OCI-LY7 (cell line): ENCODE results near the gene RAB10. TPM values are rescaled to one million over a fixed set of nuclear protein-coding genes. Genes with fewer than 3 reads are reported as not detected.

Source experiments
- BruUV-seq: library from RNA; stranded (reverse); fragments of 400-500 nt; replicated peaks from 2 replicates; lab custom pipeline; 2021; lab: Mats Ljungman, UMichigan
- CTCF ChIA-PET: fragments of 300-600 bp; sonication (Branson Sonifier 250); formaldehyde crosslinking; loops from one replicate; lab custom pipeline; 2022; ENCODE audit warnings: antibody characterized with exemption; ENCODE audit not compliant: unreplicated experiment; lab: Charles Lee
- POLR2A ChIA-PET: fragments of 300-600 bp; sonication (Branson Sonifier 250); formaldehyde crosslinking; loops from one replicate; lab custom pipeline; 2022; ENCODE audit warnings: antibody characterized with exemption; lab: Charles Lee
- DNase-seq: peaks from one replicate; pipeline ENCODE4 v3.0.0-alpha.2; 2015; ENCODE audit warnings: low spot score
- H2AFZ ChIP-seq: fragments of 200-600 bp; sonication (generic), shearing (Covaris generic); 2 replicates; pipeline ENCODE4 v1.6.1; 2014; ENCODE audit warnings: mild to moderate bottlenecking, antibody characterized with exemption, low read length, moderate library complexity
- H3K27ac ChIP-seq: fragments of 200-600 bp; sonication (generic); 2 replicates; pipeline ENCODE4 v1.5.1; 2014; ENCODE audit warnings: mixed run types, low read depth, mild to moderate bottlenecking, moderate library complexity, low read length, inconsistent platforms; ENCODE audit not compliant: poor library complexity, severe bottlenecking
- H3K36me3 ChIP-seq: fragments of 200-600 bp; sonication (generic); 2 replicates; pipeline ENCODE4 v1.6.1; 2014; ENCODE audit warnings: mild to moderate bottlenecking, antibody characterized with exemption, low read length, moderate library complexity, mixed read lengths; ENCODE audit not compliant: insufficient read depth
- H3K4me1 ChIP-seq: fragments of 200-600 bp; sonication (generic); 2 replicates; pipeline ENCODE4 v1.5.1; 2014; ENCODE audit warnings: mild to moderate bottlenecking, low read length; ENCODE audit not compliant: insufficient read depth, poor library complexity, severe bottlenecking
- H3K4me2 ChIP-seq: fragments of 200-600 bp; sonication (generic); 2 replicates; pipeline ENCODE4 v1.6.1; 2014; ENCODE audit warnings: mild to moderate bottlenecking, low read length
- H3K4me3 ChIP-seq: fragments of 200-600 bp; sonication (generic); 2 replicates; pipeline ENCODE4 v1.5.1; 2014; ENCODE audit warnings: mild to moderate bottlenecking, low read depth, low read length; ENCODE audit not compliant: poor library complexity, severe bottlenecking
- H3K79me2 ChIP-seq: fragments of 200-600 bp; sonication (generic); 2 replicates; pipeline ENCODE4 v1.6.1; 2016; ENCODE audit warnings: low read depth, mild to moderate bottlenecking, low read length, moderate library complexity, mixed read lengths; ENCODE audit not compliant: insufficient read depth
- H3K9me2 ChIP-seq: fragments of 200-600 bp; sonication (generic); 2 replicates; pipeline ENCODE4 v1.6.1; 2016; ENCODE audit warnings: mild to moderate bottlenecking, low read length, mixed read lengths; ENCODE audit not compliant: insufficient read depth
- H3K9me3 ChIP-seq: fragments of 200-600 bp; sonication (generic); 2 replicates; pipeline ENCODE4 v1.6.1; 2014; ENCODE audit warnings: mild to moderate bottlenecking, mixed run types, low read length, mixed read lengths
- H4K20me1 ChIP-seq: fragments of 200-600 bp; sonication (generic); 2 replicates; pipeline ENCODE4 v1.6.1; 2014; ENCODE audit warnings: mild to moderate bottlenecking, antibody characterized with exemption, low read length, moderate library complexity, mixed read lengths; ENCODE audit not compliant: insufficient read depth
- EZH2phosphoT487 ChIP-seq: fragments of 200-600 bp; sonication (generic); IDR thresholded peaks from 2 replicates; pipeline ENCODE4 v1.6.1; 2018; ENCODE audit warnings: low read depth, borderline replicate concordance, mild to moderate bottlenecking, mixed run types, antibody characterized with exemption, low read length, moderate library complexity, mixed read lengths
- intact Hi-C: fragments of 100-400 bp; cut with micrococcal nuclease; formaldehyde crosslinking; loops from one replicate; pipeline ENCODE4 v1.10.0; 2022; ENCODE audit not compliant: unreplicated experiment
- total RNA-seq, 2 experiments: library from RNA; depleted of rRNA in 1 of 2; stranded (reverse); fragments of >200 nt in 1 of 2; shearing (Covaris generic) in 1 of 2; gene quantifications; 2 replicates each; pipeline ENCODE4 v1.2.3, GENCODE V29; 2014 to 2022
- TF ChIP-seq, protein P1 (sequence below): fragments of 200-600 bp; sonication (generic); conservative IDR thresholded peaks from 2 replicates; pipeline ENCODE4 v1.5.1; 2014; ENCODE audit warnings: mild to moderate bottlenecking, antibody characterized with exemption, low read length, moderate library complexity, mixed read lengths

The RAB10 gene
- total RNA-seq, 2 experiments from 2014 or later, result 58.3 to 96.7 TPM

DNA sequence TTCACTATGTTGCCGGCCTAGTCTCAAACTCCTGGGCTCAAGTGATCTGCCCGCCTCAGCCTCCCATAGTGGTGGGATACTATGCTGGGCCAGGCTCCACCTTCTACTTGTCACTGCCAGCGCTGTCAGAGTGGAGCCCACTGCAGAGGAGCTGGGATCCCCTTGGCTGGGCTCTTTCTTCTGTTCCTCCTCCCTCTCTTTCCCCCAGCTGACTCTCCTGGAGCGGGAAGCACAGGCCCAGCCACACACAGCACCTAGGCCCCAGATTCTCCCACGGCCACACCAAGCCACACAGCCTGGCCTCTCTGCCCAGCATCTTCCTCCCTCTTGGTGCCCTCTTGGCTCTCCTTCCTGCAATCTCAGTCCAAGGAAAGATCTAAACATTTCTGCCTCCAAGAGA, 135.3 kb downstream of the RAB10 start:
- DNase-seq, result no peak
- Histone ChIP-seq H3K4me1 (no peaks in the 10 kb centered on the region), H3K36me3 (no peaks in the 10 kb centered on the region), H3K9me2 (no peaks in the 10 kb centered on the region), H2AFZ (no peak overlapping the region), H3K79me2 (no peaks in the 10 kb centered on the region), H4K20me1 (no peaks in the 10 kb centered on the region), H3K4me3 (no peak overlapping the region), H3K4me2 (no peak overlapping the region), H3K27ac (no peak overlapping the region), H3K9me3 (no peaks in the 10 kb centered on the region)
- no TSS peak for BruUV-seq
- POLR2A ChIA-PET, result no interaction called here
- CTCF ChIA-PET, result no interaction called here
- TF ChIP-seq, protein P1, sequence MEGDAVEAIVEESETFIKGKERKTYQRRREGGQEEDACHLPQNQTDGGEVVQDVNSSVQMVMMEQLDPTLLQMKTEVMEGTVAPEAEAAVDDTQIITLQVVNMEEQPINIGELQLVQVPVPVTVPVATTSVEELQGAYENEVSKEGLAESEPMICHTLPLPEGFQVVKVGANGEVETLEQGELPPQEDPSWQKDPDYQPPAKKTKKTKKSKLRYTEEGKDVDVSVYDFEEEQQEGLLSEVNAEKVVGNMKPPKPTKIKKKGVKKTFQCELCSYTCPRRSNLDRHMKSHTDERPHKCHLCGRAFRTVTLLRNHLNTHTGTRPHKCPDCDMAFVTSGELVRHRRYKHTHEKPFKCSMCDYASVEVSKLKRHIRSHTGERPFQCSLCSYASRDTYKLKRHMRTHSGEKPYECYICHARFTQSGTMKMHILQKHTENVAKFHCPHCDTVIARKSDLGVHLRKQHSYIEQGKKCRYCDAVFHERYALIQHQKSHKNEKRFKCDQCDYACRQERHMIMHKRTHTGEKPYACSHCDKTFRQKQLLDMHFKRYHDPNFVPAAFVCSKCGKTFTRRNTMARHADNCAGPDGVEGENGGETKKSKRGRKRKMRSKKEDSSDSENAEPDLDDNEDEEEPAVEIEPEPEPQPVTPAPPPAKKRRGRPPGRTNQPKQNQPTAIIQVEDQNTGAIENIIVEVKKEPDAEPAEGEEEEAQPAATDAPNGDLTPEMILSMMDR, result no peak
- no peak for TF ChIP-seq EZH2phosphoT487
- intact Hi-C loops, result no loop called here

DNA sequence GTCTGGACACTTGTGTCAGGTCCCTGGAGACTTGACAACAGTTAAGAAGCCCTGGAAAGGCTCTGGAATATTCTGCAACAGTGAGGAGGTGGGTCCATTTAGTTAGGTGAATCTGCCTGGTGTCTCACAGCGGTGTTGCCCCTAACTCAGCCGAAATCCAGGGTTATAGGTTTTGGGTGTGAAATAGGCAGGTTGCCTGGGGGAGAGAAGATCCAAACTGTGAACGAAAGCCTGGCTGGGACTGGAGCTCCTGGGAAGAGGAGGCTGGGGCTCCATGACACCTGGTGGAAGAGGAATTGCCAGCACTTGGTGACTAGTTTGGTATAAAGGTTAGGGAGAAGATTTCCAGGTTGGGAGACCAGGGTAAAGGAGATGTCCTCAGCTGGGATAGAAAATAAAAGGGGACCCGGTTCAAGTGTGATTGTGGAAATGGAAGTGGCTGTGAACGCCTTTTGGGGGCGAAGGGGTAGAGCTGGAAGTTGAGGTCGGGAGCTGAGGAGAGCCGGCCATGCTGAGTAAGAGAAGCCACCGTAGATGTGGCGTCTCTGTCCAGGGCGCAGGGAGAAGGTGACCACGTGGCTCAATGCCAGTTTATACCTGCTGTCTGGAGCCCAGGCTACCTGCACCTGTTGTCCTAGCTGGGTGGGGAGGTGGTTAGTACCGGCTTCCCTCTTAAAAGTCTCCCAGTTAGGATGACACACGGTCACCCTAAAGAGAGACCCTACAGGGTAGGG, 136.0 kb downstream of the RAB10 start:
- no peak for DNase-seq
- no peak overlapping the region for H2AFZ ChIP-seq
- H3K9me2 ChIP-seq, result no peaks in the 10 kb centered on the region
- no peak overlapping the region for H3K27ac ChIP-seq
- no peaks in the 10 kb centered on the region for H4K20me1 ChIP-seq
- ChIA-PET CTCF (no interaction called here), POLR2A (no interaction called here)
- no peaks in the 10 kb centered on the region for H3K4me1 ChIP-seq
- no peak overlapping the region for H3K4me2 ChIP-seq
- BruUV-seq, result no TSS peak
- no peaks in the 10 kb centered on the region for H3K79me2 ChIP-seq
- no peak overlapping the region for H3K4me3 ChIP-seq
- TF ChIP-seq EZH2phosphoT487, result no peak
- TF ChIP-seq, protein P1, result no peak
- H3K9me3 ChIP-seq, result no peaks in the 10 kb centered on the region
- no peaks in the 10 kb centered on the region for H3K36me3 ChIP-seq
- intact Hi-C loops, result no loop called here

DNA sequence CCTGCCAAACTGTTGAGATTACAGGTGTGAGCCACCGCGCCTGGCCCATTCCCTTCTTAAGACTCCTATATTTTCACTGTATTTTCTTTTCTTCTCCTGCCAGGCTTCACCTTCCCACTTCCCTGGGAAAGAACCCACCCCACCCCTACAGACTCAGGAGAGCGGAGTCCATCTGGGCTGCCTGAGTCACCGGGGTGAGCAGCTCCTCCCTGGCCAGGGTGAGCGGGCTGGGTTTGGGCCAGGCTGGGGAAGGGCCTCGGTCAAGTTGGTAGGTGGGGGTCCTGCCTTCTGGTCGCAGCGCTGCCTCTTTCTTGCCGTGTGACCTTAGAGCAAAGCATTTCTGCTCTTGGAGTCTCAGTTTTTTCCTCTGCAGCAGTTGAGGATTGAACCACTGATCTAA, 136.9 kb downstream of the RAB10 start:
- ChIA-PET CTCF (no interaction called here), POLR2A (no interaction called here)
- intact Hi-C loops, result no loop called here

More for the DNA sequence above, 136.9 kb downstream of the RAB10 start:
- H3K36me3 ChIP-seq, result no peaks in the 10 kb centered on the region
- H2AFZ ChIP-seq, result no peak overlapping the region
- H3K4me3 ChIP-seq, result no peak overlapping the region
- H3K4me2 ChIP-seq, result no peak overlapping the region
- H4K20me1 ChIP-seq, result no peaks in the 10 kb centered on the region
- H3K9me3 ChIP-seq, result no peaks in the 10 kb centered on the region
- no peak overlapping the region for H3K27ac ChIP-seq
- H3K4me1 ChIP-seq, result no peaks in the 10 kb centered on the region
- H3K79me2 ChIP-seq, result no peaks in the 10 kb centered on the region
- TF ChIP-seq, protein P1, result no peak
- TF ChIP-seq EZH2phosphoT487, result no peak
- no TSS peak for BruUV-seq
- H3K9me2 ChIP-seq, result no peaks in the 10 kb centered on the region
- DNase-seq, result no peak
